DMS79 (cell line): ENCODE measurements around the gene NDFIP2.
A peak's percentile ranks its signal among the peaks of the same experiment; 100 is the strongest.

Source experiments
- DNase-seq: peaks from one replicate; lab custom pipeline; 2025; lab: John Stamatoyannopoulos, UW

The NDFIP2 gene, protein sequence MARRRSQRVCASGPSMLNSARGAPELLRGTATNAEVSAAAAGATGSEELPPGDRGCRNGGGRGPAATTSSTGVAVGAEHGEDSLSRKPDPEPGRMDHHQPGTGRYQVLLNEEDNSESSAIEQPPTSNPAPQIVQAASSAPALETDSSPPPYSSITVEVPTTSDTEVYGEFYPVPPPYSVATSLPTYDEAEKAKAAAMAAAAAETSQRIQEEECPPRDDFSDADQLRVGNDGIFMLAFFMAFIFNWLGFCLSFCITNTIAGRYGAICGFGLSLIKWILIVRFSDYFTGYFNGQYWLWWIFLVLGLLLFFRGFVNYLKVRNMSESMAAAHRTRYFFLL

DNA sequence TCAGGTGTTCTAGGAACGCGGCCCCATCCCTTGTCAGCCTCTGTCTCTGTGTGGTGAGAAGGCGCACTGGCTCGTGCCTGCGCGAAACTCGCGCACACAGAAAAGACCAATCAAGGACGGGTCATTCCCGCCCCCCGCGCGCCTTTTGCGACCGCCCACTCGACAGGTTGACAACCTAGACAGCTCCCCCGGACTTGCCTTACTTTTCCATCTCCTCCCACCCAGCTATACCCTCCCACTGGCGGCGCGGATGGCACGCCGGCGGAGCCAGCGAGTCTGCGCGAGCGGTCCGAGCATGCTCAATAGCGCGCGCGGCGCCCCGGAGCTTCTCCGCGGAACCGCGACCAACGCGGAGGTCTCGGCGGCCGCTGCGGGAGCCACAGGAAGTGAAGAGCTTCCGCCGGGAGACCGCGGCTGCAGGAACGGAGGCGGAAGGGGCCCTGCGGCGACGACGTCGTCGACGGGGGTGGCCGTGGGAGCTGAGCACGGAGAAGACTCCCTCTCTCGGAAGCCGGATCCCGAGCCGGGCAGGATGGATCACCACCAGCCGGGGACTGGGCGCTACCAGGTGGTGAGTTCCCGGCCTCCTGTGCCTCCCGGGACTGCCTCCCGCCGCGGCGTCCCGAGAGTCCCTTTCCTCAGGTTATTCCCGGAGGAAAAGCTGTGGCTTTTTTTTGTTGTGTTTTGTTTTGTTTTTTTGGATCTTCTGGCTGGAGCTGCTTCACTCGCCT lies at the start of gene NDFIP2:
NDFIP2 (plus strand) TSS at position 202 of the 731 bp plus-strand sequence; CDS start at position 251, 49 bp downstream.
- DNase-seq: peak; percentile 60

GRCh38 chr13:79432086-79432485 lies 48.9 kb upstream of the NDFIP2 start:
- DNase-seq: no peak

- DNase-seq: no peak
Measured at GRCh38 chr13:79432992-79433391, 48.0 kb upstream of the NDFIP2 start.

DNA sequence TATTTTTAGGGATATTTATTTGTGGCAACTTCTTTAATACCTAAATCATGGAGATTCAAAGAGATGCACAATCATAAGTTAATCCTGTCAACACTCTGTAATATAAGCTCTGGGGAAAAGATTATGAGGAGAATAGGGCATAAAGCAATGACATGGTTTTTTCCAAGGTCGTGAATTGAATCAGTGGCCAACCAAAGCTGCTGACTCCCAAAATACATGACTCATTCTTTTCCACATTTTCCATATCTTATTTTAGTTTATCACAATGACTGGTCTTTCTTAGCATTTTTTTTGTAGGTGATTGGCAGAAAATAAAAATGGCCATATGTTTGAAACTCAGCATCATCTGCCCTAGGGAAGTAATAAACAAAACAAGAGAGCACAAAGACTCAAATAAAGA lies 46.4 kb upstream of the NDFIP2 start:
- DNase-seq: no peak

DNA sequence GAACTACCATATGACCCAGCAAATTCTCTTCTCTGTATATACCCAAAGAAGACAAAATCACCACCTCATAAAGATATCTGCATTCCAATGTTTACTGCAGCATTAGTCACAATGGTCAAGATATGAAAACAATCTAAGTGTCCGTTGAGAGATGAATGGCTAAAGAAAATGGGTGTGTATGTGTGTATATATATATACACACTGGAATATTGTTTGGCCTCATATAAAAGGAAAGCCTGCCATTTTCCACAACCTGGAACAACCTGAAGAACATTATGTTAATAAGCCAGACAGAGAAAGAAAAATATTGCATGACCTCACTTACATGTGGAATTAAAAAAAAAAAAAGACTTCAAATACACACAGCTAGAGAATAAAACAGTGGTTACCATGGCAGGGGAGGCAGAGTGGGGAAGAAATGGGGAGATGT lies 45.4 kb upstream of the NDFIP2 start:
- no peak for DNase-seq

GRCh38 chr13:79439275-79439674 lies 41.7 kb upstream of the NDFIP2 start:
- no peak for DNase-seq

DNA sequence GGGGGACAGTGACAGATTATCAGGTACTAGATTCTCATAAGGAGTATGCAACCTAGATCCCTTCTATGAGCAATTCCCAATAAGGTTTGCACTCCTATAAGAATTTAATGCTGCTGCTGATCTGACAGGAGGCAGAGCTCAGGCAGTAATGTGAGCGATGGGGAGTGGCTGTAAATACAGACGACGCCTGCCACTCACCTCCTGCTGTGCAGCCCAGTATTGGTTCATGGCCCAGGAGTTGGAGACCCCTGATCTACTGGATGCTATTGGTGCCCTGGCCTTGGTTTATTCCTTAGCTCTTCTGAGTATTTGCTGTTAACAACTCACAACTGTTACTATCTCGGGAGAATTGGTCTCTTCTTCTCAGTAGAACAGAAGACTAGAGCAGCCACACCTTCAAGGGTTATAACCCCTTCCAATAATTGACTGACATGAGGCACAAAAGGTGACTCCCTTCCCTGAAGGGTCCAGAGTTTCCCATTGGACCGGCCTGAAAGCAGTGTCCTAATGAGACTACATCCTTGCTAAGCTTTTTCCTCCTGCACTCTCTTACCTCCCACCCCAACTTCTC lies 39.9 kb upstream of the NDFIP2 start:
- DNase-seq: no peak

DNA sequence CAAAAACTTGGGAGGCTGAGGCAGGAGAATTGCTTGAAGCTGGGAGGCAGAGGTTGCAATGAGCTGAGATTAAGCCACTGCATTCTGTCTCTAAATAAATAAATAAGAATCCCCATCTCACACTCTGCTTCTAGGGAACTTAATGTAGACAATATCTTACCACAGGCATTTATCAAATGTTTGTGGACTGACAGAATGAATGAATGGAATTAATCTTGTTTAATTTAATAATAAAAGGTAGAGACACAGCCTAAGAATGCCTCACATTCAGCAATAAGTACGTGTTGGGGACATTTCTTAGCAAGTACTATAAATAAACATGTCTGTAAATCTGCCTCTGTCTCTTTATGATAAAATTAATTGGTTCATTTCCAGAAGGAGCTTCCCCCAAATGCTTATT lies 38.7 kb upstream of the NDFIP2 start:
- DNase-seq: no peak

DNA sequence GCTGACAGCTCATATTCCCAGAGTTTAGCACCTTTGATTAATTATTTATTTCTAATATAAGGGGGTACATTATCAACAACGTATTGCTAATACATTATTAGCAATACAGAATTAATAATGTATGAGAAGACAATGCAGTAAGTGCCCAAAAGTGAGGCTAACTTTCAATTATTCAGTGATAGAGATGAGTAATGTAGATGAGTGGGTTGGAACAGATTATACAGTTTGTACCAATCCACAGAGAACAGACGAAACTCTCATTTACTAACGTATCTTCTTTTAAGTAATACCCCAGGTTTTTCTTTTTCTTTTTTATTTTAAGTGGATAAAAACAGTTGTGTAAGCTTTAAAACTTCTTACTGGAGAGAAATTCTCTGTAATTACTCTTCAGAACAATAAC lies 38.2 kb upstream of the NDFIP2 start:
- no peak for DNase-seq

- no peak for DNase-seq
Measured at GRCh38 chr13:79445968-79446645, 34.8 kb upstream of the NDFIP2 start.

DNA sequence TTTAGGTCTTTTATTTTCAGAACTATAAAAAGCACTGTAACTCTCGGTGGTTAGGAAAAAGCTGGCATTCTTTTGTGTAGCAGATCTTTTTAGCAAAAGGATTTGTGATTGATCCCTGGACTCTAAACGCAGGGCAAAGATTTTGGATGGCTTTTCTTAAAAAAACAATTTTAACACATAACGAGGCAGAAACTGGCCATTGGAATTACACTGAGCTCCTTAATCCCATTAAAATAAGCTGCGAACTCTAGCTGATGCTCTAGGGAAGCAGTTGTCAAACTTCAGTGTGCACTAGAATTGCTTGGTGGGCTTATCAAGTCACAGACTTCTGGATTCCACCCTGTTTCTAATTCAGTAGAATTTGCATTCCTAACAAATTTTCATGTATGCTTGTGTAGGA lies 33.8 kb upstream of the NDFIP2 start:
- no peak for DNase-seq

DNA sequence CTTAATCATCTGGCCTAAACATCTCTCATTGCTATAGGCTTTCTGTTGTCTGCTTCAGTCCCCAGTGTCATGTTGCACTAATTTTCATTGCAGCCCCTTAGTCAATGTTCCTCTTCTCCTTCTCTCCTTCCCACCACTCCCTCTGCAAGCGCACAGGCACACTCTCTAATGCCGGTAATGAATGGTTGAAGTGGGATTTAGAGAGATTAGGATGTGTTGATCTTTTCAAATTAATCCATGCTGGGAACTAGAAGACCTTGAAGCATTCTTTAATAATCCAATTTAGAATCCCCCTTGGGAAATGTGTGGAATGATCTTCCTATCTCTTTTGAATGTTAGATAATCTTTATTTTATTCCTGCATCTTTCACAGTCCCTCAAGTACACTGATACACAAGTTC lies 33.2 kb upstream of the NDFIP2 start:
- DNase-seq: no peak

DNA sequence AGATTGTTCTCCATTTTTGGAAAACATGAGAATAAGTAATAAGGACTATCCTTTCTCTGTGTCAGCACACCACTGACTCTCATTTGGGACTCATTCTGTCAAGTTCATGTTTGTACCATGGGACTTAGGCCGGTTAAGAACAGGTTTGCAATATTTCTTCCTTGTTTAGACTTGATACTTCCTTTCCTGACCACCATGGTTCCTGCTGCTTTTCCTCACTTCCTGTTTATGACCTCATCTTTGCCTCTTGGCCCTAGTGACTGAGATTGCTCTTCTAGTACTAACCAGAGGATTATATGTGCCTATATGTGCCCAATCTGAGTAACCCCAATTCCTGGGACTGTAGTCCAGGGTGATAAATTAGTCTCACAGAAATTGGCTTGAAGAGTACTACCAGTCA lies 32.5 kb upstream of the NDFIP2 start:
- DNase-seq: no peak

DNA sequence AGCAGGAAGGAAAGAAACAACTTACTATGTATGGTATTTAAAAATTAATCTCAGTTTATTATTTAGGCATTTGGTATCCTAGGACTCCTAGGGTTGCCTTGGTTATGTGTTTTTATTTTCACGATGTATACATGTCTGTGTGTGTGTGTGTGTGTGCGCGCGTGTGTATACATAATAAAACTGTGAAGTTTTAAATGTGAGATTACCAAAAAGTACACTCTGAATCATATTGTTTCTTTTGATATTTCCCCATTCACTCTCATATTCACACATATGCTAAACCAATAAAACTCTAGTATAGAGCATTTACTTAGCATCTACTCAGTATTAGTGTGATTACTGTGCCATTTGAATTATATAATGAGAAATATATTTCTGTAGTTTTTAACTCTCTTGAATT lies 30.8 kb upstream of the NDFIP2 start:
- no peak for DNase-seq

- no peak for DNase-seq
Measured at GRCh38 chr13:79451500-79451962, 29.4 kb upstream of the NDFIP2 start.

DNA sequence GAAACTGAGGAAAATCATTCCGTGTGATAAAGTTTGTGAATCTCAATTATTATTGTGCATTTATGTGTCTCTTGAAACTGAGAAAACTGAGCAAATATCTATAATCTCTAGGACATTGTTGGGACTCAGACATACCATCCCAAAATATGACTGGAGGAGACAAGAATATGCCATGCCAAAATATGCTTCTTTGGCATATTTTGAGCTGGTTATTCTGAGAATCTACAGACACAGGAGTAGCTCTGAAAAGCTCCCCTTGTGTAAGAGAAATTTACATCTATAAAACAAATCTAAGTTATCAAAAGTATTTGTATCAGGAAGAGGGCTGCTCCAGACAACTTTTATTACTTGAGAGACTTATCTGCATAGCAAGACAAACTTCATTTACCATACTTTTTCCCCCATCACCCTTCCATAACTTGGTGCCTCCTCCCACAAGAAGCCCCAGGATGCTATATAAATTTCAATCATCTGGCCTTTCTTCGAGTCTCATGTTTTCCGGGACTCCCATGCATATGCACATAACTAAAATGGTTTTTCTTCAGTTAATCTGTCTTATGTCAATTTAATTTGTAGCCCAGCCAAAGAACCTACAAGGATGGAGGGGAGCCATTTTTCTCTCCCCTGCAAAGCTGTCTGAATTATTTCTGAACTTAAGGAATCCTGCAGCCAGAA lies 28.6 kb upstream of the NDFIP2 start:
- no peak for DNase-seq

DNA sequence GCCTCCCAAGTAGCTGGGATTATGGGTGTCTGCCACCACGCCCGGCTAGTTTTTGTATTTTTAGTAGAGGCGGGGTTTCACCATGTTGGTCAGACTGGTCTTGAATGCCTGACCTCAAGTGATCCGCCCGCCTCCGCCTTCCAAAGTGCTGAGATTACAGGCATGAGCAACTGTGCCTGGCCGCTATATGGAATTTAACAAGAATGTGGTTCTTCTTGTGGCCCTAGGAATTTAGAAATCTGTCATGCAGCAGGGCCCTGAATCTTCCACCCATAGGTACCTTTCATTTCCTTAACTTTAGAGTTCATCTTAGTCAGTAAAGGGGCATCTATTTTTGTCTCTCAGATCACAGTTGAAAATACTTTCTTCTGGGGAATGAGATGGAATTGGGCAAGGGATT lies 25.6 kb upstream of the NDFIP2 start:
- no peak for DNase-seq

DNA sequence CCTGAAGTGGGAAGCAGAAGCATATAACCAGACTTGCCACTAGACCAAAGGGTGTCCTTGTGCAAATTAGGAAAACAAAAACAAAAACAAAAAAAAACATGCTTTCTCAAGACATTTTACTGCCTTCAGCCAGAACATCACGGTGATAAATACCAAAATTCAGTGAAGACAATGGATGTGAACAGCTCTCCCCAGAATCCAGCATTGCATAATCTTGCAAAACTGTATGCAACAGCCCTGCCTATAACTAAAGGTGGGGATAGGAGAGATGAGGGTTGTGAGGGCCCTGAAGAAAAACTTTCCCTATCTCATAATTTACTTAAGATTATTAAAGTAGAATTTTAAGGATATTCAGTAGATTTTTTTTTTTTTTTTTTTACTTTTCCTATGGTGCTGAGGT lies 24.9 kb upstream of the NDFIP2 start:
- DNase-seq: no peak

DNA sequence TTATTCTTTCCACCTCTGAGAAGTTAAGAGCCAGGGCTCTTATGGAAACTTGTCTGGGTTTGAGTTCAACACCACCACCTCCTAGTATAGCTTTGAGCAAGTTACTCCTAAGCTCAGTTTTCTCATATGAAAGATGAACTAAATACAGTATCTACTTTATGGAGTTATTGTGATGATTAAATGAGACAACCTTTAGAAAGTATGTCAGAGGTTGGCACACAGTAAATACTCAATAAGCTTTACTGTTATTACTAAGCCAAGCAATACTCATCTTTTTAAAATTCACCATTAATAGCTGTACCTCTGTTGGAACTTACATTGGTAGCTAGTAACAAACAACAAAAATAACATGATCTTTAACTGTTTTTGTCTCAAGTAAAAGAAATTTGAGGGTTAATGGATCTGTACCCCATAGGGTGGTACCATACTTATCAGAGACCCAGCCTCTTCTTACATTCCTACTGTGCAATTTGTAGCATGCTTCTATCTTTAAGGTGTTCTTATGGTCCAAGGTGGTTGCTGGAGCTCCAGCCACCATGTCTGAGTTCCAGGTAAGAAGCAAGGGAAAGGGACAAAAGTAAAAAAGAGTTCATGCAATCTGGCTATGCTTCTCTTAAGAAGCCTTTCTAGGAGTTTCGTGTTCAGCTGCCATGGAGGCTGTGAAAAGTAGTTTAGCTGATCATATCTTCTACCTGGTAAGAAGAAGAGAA lies 24.1 kb upstream of the NDFIP2 start:
- no peak for DNase-seq

GRCh38 chr13:79457390-79457789 lies 23.6 kb upstream of the NDFIP2 start:
- no peak for DNase-seq

GRCh38 chr13:79457948-79458347 lies 23.0 kb upstream of the NDFIP2 start:
- no peak for DNase-seq
